Stimulated activated CD4-positive, alpha-beta T cell treated with anti-CD3 and anti-CD28 coated beads, Interleukin-4, amount 100 ng/mL, for 1 hour (primary cell): Measurements from ENCODE around the gene LAMB2.

Source experiments
- DNase-seq: peaks from one replicate; pipeline ENCODE4 v3.0.0-alpha.2; 2020

LAMB2 gene

DNA sequence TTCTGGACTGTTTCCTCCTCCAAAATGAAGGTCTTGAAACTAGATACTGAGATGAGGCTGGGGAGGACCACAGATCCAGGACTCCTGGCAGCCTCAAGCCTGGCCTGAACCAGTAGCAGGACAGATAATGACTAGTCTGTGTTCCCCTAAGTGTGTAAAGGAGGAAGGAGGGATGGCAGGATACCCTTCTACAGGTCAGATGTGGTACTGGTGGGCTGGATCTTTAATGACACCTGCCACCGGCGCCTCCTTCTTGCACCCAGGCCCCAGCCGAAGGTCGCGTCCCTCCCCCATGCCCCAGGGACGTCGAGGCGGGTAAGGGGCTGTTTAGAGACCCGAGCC, 12.8 kb downstream of the LAMB2 start:
- DNase-seq = no peak

DNA sequence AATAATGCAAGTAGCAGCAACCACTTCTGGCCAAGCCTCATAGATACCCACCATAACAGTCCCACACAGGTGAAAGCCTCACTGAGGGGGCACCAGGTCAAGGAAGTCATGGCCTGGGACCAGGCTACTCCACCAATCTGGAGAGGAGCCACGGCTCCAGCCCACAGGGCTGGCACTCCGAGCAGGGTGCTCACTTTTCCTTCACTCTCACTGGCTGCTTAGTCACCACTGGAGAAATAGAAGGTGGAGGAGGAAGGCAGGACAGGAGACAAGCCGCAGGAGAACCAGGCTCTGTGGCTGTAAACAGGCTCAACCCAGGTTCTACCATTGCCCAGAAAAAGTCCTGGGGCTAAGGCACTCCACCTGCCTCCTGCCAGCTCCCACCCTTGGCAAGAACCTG, 13.4 kb downstream of the LAMB2 start:
- DNase-seq = no peak

DNA sequence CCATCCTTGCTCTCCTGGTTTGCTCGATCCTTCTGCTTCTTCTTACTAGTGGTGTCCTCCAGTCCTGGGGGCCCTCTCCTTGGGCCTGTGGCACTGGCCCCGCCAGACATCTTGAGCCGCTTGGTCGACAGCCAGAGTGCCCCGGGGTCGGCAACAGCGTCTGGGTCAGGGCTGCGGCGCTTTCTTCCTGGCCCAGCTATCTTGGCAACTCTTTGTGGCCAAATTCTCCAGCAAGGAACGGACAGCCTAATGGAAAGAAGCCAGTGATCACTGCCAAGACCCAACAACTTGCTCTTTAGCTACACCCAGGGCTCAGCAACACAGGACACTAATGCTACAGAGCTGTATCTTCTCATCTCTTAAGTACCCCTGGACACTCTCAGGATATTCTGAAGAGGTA, 13.8 kb downstream of the LAMB2 start:
- no peak for DNase-seq

DNA sequence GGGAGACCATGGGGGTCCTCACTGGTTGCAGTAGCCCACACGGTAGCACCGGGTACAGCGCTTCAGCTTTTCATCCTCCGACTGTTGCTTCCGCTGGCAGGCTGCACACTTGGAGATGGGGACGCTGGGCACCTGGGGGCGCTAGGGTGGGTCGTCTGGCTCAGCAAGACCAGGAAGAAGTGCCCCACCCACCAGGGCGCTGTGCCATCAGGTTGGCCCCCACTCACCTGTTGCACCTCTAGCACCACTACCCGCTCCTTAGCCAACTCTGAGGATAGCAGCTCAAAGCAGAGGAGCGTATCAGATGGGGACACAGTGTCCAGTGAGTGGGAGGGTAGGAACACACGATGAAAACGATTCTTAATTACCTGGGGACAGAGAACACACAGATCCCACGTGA, 20.6 kb downstream of the LAMB2 start:
- DNase-seq = no peak

GRCh38 chr3:49111347-49111746, 21.5 kb downstream of the LAMB2 start:
- DNase-seq = no peak

DNA sequence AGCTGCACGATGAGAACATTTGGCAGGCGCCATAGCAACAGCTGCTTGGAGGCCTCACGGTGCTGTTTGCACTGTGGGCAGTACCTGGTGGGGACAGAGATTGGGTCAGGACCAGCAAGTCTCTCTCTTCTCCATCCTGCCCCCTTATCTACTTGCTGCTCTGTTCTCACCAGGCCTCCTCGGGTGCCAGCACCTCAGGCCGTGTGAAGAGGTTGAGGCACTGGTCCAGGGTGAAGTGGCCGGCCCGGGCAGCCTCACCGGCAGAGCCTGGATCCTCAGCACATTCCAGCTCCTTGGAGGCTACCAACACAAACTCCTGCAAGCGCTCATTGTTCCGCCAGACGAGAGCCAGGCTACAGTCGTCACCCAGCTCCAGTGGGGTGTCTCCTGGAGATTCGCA, 22.1 kb downstream of the LAMB2 start:
- DNase-seq = no peak

GRCh38 chr3:49108346-49108745, 24.5 kb downstream of the LAMB2 start:
- DNase-seq = no peak

DNA sequence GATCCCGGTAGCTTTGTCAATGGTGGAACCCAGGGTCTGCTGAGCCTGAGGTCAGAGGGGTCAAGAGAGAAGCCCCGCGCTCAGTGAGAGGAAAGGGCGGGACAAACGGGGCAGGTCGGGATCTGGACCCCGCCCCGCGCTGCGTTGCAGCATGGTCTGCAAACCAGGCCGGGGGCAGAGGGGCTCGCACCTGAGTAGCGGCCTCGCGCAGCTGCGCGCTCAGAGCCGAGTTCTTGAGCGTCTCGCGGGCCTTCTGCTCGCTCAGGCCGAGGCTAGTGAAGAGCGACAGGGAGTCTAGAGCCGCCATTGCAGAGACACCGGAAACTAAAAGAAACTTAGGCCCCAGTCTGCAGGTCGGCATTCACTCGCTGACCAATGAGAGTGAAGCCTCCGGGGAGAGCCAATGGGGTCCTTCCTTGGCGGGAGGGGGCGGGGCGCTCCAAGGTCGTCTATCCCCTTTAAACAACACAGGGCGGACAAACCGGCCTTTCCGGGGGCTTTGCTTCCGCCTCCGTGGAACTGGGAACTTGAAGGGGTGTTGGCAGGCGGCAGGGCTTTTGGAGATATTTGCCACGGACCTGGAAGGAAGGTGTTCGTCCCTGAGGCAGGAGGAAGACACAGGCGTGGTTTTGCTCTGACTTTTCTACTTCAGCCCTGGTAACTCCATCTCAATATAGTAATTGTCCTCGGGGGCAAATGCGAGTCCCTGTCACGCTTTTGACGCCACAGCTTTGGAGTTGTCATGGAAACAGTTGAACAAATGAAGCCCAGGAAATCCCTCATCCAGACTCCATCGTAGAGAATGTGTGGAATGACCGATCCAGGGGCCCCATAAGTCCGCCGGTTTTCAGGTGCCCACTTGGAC, 28.2 kb downstream of the LAMB2 start, which contains the start of gene QARS1:
Gene QARS1 (minus strand): TSS at position 331 of the 865 bp plus-strand sequence. CDS start 24 bp downstream, at position 307.
- DNase-seq = peak; percentile 89

DNA sequence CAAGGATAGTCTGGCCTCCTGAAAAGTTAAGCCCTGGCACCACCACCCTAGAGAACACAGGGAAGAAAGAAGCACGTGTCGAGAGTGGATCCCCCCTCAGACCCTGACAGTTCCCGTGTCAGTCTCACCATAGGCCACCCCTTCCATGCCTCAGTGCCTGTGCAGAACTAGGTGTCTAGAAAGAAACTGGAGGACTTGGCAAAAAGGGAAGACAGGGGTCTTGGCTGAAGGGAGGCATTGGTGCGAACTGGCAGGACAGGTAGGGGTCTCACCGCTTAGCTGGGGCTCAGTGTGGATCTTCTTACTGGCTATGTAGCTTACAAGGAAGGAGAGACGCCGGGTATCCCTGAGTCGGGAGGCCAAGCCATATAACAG, 28.8 kb downstream of the LAMB2 start:
- no peak for DNase-seq

DNA sequence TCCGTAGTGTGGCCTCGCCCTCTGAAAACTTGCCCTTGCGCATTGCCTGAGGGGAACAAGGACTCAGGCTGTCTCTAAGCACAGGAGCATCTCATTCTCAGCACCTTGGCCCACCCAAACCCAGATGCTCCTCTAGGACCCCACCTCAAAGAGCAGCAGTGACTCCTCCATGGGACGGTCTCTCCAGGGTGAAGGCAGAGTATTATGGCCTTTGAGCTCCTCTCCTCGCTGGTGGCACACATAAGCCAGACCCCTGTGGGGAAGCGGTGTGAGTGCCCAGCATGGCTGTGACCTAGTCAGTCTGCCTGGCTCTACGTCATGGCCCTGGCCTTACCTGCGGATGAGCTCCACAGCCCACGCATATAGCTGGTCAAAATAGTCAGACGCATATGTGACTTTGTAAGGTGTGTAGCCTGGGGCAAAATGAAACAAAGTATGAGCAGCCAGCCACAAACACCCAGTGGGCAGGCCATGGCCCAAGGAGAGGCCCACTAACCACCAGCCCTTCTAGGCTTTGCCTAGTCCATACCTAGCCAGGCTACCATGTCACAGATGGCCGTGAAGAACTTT, 32.7 kb downstream of the LAMB2 start:
- DNase-seq = no peak

DNA sequence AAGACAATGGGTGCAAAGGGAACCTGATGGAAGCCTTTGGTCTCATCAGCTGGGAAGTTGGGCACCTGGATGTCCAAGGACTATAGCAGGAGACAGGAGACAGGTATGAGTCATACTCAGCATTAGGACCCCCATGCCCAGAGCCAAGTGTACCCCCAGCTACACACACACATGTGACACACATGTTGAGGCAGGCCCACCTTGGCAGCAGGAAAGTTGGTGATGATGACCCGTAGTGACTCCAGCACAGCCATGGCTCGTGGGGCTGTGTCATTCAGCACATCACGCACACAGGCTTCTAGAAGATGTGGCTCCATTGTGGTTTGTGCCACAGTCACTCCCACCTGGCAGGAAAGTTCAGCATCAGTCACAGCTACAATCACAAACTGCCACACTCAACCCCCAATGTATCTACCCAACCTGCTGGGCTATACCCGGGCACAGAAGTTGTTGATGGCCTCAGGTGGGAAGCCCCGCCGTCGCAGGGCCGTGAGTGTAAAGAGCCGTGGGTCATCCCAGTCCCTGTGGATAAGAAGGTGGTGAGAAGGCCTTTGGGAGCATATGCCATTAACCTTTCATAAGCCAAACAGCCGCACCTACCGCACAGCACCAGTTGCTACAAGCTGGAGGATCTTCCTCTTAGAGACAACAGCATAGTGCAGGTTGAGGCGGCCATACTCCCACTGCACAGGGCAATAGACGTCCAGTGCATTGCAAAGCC, 33.8 kb downstream of the LAMB2 start:
- DNase-seq = no peak

DNA sequence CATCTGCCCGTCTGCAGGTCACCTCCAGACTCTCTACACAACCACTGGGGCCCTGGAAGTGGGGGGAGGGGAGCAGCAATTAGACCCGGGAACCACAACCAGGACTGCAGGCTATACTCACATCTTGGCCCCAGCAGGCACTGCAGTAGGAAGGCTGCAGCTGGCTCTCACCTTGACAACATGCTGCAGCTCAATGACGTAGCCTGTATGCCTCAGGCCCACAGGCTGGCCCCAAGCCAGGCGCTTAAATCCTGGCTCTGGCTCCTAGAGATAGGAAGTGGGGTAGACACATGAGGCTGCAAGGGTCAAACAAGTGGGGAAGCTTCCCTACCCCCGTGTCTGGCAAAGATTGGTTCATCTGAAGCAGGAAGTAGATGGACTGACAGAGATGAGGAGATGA, 34.4 kb downstream of the LAMB2 start:
- DNase-seq = no peak

DNA sequence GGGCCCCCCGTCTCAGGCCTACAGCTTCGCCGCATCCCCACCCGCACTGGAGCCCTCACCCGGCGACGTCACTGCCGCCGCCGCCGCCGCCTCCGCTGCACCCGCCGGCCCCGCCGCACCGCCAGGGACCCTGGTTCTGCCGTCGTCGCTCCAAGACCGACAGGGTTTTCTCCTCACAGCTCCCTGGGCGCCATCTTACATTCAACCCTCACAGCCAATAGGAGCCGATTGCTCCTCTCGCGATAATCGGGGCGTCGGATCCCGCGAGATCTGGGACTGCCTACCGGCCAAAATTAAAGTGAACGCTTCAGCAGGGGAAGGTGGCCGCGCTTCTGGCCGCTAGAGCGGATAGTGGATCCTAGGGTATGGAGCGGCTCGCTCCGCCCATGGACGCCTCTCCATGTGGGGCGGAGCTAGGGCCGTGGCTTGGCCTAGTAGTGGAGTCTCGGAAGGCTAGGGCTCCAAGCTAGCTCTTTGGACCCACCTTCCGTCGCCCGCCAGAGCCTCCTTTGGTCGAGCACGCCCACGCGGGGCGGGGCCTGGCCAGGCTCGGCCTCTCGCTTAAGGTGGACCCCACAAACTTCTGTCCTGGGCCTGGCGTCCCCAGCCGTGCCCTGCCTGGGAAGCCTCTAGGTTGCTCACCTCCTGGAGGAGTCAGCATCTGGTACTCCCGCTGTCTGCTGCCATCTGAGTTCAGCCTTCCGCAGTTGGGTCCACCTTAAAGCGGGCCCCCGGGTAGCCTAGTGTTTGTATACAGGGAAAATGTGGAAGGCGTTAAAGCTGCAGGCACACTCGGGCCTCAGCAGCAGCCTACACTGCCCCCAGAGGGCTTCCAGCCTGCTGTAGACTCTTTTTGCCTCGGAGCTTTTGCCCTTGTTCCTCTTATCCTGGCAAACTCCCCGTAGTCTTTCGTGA, 38.7 kb downstream of the LAMB2 start, which contains the start of gene QRICH1:
Gene QRICH1 (minus strand): TSS at position 219 of the 915 bp plus-strand sequence. CDS start 17,054 bp downstream, outside the sequence.
- DNase-seq = peak; percentile 93

DNA sequence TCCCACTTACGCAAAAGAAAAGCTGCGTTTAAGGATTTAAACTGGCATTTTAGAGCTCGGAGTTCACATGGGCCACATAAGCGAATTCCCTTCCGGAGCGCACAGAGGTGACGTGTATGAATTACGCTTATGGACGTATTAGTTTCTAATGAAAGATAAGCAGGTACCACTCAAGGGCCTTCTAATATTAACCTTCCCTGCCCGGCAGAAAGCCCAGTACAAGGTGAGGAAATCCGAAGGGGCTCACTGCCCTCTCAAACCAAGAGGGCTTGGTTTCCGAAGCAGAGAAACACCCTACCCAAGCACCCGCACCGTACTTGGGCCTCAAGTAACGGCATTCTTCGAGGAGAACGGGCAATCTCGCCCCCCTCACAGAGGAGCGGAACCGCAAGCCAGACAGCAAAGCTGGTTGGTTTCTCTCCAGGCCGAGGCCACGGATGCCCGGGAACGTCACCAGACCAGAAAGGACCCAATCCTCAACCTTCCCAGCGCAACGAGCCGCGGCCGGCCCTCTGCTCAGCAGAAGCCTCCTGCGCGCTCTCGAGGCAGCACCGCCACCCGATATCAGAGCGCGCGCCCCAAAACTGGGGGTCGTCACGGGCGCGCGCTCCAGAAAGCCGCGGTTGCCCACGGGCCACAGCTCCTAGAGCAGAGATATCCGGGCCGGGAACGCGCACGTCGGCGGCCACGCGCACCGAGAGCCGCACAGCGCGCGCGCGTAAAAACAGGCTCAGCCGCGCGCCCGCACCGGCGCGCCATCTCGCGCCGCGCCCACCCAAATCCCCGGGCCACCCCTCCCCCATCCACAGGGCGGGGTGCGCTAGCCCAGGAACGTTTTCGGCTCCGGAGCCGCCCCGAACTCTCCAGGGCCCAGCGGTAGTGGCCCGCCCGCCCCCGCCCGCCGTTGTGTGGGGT, 39.7 kb downstream of the LAMB2 start:
- DNase-seq = peak; percentile 84

GRCh38 chr3:49081429-49081828, 51.4 kb downstream of the LAMB2 start:
- no peak for DNase-seq

DNA sequence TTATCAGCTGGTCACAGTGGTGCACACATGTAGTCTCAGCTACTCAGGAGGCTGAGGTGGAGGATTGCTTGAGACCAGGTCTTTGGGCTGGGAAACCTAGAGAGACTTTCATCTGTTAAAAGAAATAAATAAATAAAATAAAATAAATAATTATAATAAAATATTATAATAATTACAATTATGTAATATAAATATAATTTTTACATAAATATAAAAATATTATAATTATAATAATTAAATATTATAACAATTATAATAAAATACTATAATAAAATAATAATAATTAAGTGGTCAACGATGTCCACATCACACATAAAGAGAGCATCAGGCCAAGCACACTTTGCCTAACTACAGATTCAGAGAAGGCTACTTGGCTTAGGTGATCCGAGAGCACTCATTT, 53.6 kb downstream of the LAMB2 start:
- no peak for DNase-seq

- no peak for DNase-seq
Measured at GRCh38 chr3:49076646-49077045, 56.2 kb downstream of the LAMB2 start.

DNA sequence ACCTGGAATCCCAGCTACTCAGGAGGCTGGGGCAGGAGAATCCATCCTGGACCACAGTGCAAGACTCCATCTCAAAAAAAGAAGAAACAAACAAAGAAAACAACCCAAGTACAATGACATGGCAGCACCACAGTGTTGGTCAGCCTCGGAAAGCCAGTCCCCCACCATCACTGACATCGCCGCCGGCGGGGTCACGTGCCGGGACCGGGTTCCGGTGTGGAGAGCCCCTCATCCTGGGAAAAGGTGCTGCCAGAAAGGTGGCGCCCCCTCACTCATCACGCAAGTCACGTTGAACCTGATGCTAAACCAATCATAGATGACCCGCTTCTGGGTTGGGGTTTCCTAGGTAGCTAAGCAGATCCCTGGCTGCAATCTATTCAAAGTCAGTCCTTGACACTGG, 56.7 kb downstream of the LAMB2 start:
- DNase-seq = no peak
